HEK293T (cell line): ENCODE data around the gene PDGFA.

Experiments used
- CTCF ChIA-PET: fragments of 350-600 bp; formaldehyde crosslinking; extraction: SDS; loops from one replicate; lab custom pipeline; 2021; ENCODE audit warnings: antibody characterized with exemption, inconsistent platforms; lab: Yijun Ruan, JAX
- POLR2A ChIA-PET: fragments of 350-600 bp; formaldehyde crosslinking; extraction: SDS; loops from one replicate; lab custom pipeline; 2020; ENCODE audit warnings: antibody characterized with exemption, inconsistent platforms; lab: Yijun Ruan, JAX
- DNase-seq: peaks from one replicate; pipeline ENCODE4 v3.0.0; 2012; ENCODE audit warnings: mixed read lengths; ENCODE audit errors: extremely low spot score
- ARNT ChIP-seq: fragments of 450-650 bp; IDR thresholded peaks from 2 replicates; pipeline ENCODE4 v1.6.1; 2017; ENCODE audit warnings: mild to moderate bottlenecking
- BHLHE40 ChIP-seq: fragments of 450-650 bp; IDR thresholded peaks from 2 replicates; pipeline ENCODE4 v1.6.1; 2016; ENCODE audit warnings: mild to moderate bottlenecking, moderate library complexity, borderline replicate concordance
- CTBP1 ChIP-seq: fragments of 450-650 bp; IDR thresholded peaks from 2 replicates; pipeline ENCODE4 v1.6.1; 2016; ENCODE audit warnings: borderline replicate concordance
- ELF4 ChIP-seq: fragments of 450-650 bp; IDR thresholded peaks from 2 replicates; pipeline ENCODE4 v1.6.1; 2017; ENCODE audit warnings: antibody characterized with exemption
- FOXA1 ChIP-seq: fragments of 450-650 bp; IDR thresholded peaks from 2 replicates; pipeline ENCODE4 v1.6.1; 2016; ENCODE audit warnings: mild to moderate bottlenecking
- FOXK2 ChIP-seq: fragments of 450-650 bp; IDR thresholded peaks from 2 replicates; pipeline ENCODE4 v1.6.1; 2016; ENCODE audit warnings: mild to moderate bottlenecking
- FOXM1 ChIP-seq: fragments of 450-650 bp; IDR thresholded peaks from 2 replicates; pipeline ENCODE4 v1.6.1; 2017; ENCODE audit warnings: mild to moderate bottlenecking, borderline replicate concordance
- HDGF ChIP-seq: fragments of 450-650 bp; IDR thresholded peaks from 2 replicates; pipeline ENCODE4 v1.6.1; 2017; ENCODE audit warnings: antibody characterized with exemption, borderline replicate concordance
- L3MBTL2 ChIP-seq: fragments of 450-650 bp; conservative IDR thresholded peaks from 2 replicates; pipeline ENCODE4 v1.6.1; 2016; ENCODE audit warnings: mild to moderate bottlenecking
- LEF1 ChIP-seq: fragments of 450-650 bp; IDR thresholded peaks from 2 replicates; pipeline ENCODE4 v1.6.1; 2017; ENCODE audit warnings: mild to moderate bottlenecking, borderline replicate concordance
- NFRKB ChIP-seq: fragments of 450-650 bp; IDR thresholded peaks from 2 replicates; pipeline ENCODE4 v1.6.1; 2016; ENCODE audit warnings: mild to moderate bottlenecking, moderate library complexity
- PKNOX1 ChIP-seq: fragments of 450-650 bp; IDR thresholded peaks from 2 replicates; pipeline ENCODE4 v1.6.1; 2016
- SP1 ChIP-seq: fragments of 450-650 bp; IDR thresholded peaks from 2 replicates; pipeline ENCODE4 v1.6.1; 2017
- SUZ12 ChIP-seq: fragments of 450-650 bp; IDR thresholded peaks from 2 replicates; pipeline ENCODE4 v1.6.1; 2016; ENCODE audit warnings: mild to moderate bottlenecking
- TARDBP ChIP-seq: fragments of 450-650 bp; IDR thresholded peaks from 2 replicates; pipeline ENCODE4 v1.6.1; 2016
- ZNF384 ChIP-seq: fragments of 450-650 bp; IDR thresholded peaks from 2 replicates; pipeline ENCODE4 v1.6.1; 2016

The PDGFA gene

GRCh38 chr7:457814-458510 lies 61.7 kb downstream of the PDGFA start:
- CTCF ChIA-PET, result no interaction called here

GRCh38 chr7:455110-455928 lies 64.3 kb downstream of the PDGFA start:
- DNase-seq, result peak; percentile 67
- TF ChIP-seq SUZ12, result no peak
- no peak for TF ChIP-seq CTBP1
- no peak for TF ChIP-seq TARDBP
- peak; percentile 35; the same call in 1 of the 2 replicates for TF ChIP-seq L3MBTL2
- no peak for TF ChIP-seq PKNOX1
- ChIA-PET CTCF (no interaction called here), POLR2A (no interaction called here)

More at GRCh38 chr7:457814-458510, 61.7 kb downstream of the PDGFA start:
- DNase-seq, result no peak
- POLR2A ChIA-PET, result no interaction called here
- TF ChIP-seq ELF4 (no peak), CTBP1 (no peak), PKNOX1 (no peak)

GRCh38 chr7:454356-455109 lies 65.1 kb downstream of the PDGFA start:
- CTCF ChIA-PET, result no interaction called here
- POLR2A ChIA-PET, result no interaction called here
- no peak for DNase-seq
- TF ChIP-seq HDGF (no peak), FOXM1 (no peak), FOXA1 (no peak), ZNF384 (no peak), BHLHE40 (no peak), TARDBP (no peak), ARNT (no peak)

- no peak for TF ChIP-seq SP1
- TF ChIP-seq FOXA1, result no peak
- TF ChIP-seq PKNOX1, result no peak
- no peak for TF ChIP-seq BHLHE40
- TF ChIP-seq FOXK2, result no peak
- no peak for TF ChIP-seq SUZ12
- TF ChIP-seq NFRKB, result no peak
- no peak for TF ChIP-seq TARDBP
- no peak for TF ChIP-seq HDGF
- TF ChIP-seq CTBP1, result no peak
- TF ChIP-seq ELF4, result no peak
- no peak for TF ChIP-seq ARNT
- TF ChIP-seq L3MBTL2, result no peak
- no peak for TF ChIP-seq LEF1
- TF ChIP-seq FOXM1, result no peak
- TF ChIP-seq ZNF384, result no peak
- no peak for DNase-seq
- CTCF ChIA-PET, result no interaction called here
- POLR2A ChIA-PET, result no interaction called here
Measured at GRCh38 chr7:453597-454306, 65.9 kb downstream of the PDGFA start.

- no peak for DNase-seq
- ChIA-PET CTCF (no interaction called here), POLR2A (no interaction called here)
- TF ChIP-seq LEF1, result no peak
- no peak for TF ChIP-seq TARDBP
- no peak for TF ChIP-seq HDGF
- no peak for TF ChIP-seq L3MBTL2
- TF ChIP-seq PKNOX1, result no peak
- no peak for TF ChIP-seq SP1
- TF ChIP-seq ELF4, result no peak
- TF ChIP-seq FOXK2, result no peak
- TF ChIP-seq SUZ12, result no peak
- no peak for TF ChIP-seq CTBP1
- TF ChIP-seq ZNF384, result no peak
- no peak for TF ChIP-seq NFRKB
Measured at GRCh38 chr7:452791-453455, 66.7 kb downstream of the PDGFA start.
